ENCODE results near the gene FKBP1A.

- TF ChIP-seq CTCF (IDR thresholded peaks at IDR 0.05) (no peak), POLR2A (IDR thresholded peaks at IDR 0.05) (no peak), EP300 (IDR thresholded peaks at IDR 0.05) (no peak)
Observed at GRCh38 chr20:1333462-1334369, 59.1 kb downstream of the FKBP1A start.

Measured in stomach (tissue), 4 donors.